ENCODE data around the gene DYNLL2.
"Not testable (repeated sequence)": the region's sequence is repeated elsewhere in the genome, so short reads cannot be mapped to it uniquely, and the experiment has no call there.

DYNLL2 gene

GRCh38 chr17:58082870-58083490 is at the start of gene DYNLL2:
Gene DYNLL2 (plus strand): TSS chr17:58083419. CDS start chr17:58087091, 3,672 bp downstream.
- DNase-seq = peak; percentile 97

- no peak for DNase-seq
Measured at GRCh38 chr17:58039975-58040374, 43.2 kb upstream of the DYNLL2 start.

DNA sequence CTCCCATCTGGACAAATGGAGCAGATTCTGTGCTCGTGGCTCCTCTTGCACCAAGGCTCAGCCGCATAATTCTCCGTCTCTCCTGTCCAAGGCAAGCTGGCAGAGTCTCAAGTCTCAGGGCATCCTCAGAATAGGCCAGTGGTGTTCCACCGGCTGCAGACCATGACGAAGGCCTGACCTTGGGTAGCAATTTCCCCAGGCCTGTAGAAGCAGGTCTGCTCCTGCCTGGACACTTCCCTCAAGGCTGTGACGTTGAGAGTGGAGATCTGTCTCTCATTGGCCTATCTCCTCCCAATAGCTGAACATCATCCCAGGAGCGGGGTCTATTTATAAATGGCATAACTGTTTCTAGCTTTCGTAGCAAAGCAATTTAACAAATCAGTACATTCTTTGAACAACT is 42.8 kb upstream of the DYNLL2 start:
- no peak for DNase-seq

DNA sequence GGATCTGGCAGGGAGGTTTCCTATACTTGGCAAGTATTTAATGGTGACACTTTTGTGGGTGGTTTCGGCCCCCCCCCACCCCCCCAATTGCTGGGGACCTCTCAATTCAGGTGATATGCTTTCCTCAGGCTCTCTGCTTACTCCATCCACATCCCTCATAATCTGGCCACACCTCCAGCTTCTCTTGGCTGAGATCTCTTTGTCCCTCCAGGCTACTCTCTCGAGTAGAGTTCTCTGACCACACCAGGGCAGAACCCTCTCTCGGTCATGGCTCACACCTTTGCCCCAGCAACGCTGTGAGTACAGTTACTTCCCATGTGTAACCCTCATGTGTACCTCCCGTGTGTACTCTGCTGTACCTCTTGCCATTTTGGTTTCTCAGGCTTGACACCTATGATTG is 42.1 kb upstream of the DYNLL2 start:
- DNase-seq = no peak

GRCh38 chr17:58043221-58044181 is 39.7 kb upstream of the DYNLL2 start:
- no peak for DNase-seq

GRCh38 chr17:58044256-58044655 is 39.0 kb upstream of the DYNLL2 start:
- not testable (repeated sequence) for DNase-seq

- peak; percentile 21 for DNase-seq
Measured at GRCh38 chr17:58046239-58047094, 36.8 kb upstream of the DYNLL2 start.

DNA sequence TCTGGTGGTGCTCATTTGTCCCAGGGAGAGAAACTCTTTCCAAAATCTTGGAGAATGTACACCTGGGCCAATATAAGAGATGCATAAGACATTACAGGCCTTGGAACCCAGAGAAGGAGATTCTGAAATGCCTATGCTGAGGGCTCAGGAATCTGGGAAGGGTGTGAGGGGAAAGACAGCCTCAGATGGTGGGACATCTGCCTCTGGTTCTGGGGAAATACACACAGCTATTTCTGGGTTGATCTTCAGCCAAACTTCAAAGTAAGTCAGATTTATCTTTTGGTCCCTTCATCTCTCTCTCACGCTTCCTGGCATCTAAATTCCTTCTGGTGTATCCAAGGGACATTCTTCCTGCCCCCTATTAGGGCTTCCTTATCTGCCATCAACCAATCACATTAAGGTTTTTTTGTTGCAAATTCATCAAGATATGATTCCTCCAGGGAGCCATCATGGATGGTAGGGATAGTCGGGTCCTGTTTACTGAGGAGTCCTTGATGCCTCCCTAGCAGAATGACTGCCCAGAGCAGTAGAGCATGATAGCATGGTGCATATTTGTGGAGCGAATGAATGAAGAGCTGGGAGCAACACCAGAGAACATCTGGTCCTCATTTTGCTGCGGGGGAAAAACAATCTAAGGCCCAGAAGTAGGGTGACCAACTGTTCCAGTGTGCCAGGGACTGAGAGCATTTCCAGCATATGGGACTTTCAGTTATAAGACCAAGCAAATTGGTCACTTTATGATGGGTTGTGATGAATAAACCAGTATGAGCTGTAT is 35.7 kb upstream of the DYNLL2 start:
- DNase-seq = peak; percentile 18

DNA sequence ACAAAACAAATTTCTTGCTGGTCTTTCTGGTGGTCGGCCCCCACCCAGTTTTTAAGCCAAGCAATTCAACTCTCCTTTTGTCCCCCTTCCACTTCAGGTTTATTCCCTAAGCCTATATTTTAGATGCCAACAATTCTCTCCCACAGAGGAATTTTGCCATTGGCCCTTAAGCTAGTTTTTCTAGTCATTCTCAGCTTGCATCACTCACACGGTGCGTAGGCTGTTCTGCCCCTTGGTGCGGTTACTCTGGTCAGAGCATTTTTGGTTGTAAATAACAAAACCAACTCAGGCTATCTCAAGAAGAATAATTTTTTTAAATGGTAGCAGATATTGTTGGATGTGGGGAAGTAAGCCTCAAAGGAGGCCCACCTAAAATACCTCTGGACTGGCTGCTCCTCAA is 33.7 kb upstream of the DYNLL2 start:
- no peak for DNase-seq

- DNase-seq = no peak
Measured at GRCh38 chr17:58050966-58051365, 32.3 kb upstream of the DYNLL2 start.

DNA sequence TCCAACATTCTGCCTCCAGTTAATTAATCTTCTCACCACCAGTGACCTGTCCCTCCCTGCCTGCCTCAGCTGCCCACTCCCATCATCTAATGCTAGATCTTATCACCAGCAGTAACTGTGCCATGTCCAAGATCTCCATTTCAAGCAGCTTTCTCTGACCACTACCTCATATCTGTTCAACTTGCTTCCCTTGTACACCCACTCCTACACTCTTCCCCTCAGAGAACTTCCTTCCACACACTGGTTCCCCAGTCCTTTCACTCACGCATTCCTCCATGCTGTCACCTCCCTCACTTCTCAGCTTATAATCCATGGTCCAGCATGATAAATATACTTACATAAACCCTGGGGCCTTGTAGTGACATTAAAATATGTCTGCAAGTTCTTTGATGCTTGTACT is 31.8 kb upstream of the DYNLL2 start:
- no peak for DNase-seq

DNA sequence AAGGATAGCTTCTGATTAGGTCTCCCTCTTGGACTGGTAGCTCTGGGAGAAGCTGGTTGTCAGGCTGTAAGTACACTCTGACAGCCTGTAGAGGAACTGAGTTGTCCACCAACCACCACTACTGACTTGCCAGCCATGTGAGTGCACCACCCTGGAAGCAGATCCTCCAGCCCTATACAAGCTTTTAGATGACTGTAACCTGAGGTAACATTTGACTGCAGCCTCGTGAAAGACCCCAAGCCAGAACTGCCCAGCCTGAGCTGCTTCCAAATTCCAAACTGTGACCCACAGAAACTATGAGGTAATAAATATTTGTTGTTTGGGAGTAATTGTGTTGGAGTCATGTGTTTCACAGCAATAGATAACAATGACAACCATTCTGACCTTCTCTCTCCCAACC is 30.8 kb upstream of the DYNLL2 start:
- no peak for DNase-seq

GRCh38 chr17:58052945-58053715 is 30.1 kb upstream of the DYNLL2 start:
- no peak for DNase-seq

DNA sequence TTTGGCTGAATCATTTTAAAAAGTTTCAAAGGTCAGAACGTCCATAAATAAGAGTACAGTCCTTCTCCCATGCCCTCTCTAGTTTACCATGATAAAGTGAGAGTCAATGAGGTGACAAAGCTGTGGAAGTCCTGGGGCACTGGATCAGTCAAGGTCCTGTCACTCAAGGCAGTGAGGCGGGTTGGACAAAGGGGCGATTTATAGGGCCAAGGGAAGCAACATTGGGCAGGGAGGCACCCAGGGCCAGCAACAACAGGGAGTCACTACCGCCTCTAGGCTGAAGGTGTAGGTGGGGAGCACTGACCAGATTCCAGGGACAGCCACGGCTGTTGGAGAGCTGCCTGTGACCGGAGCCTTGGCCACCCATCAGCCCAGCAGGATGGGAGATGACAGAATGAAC is 28.6 kb upstream of the DYNLL2 start:
- DNase-seq = no peak

DNA sequence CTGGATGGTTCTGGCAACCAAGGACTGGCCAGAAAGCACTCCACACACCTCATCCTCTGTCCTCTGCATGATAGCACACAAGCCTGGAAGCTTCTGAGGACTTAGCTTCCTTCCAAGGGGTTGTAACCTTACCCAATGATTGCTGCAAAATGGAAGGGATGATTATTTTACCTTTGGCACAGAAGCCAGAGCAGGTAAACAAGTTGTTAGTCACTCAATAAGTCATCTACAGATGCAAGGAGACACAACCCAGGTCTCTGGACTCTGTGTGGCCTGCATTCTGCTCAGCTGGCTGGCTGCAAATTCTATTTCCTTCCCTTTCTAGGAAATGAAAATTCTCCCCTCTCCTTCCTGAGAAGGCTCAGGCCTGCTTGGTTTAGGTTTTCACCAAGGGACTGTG is 26.7 kb upstream of the DYNLL2 start:
- no peak for DNase-seq

DNA sequence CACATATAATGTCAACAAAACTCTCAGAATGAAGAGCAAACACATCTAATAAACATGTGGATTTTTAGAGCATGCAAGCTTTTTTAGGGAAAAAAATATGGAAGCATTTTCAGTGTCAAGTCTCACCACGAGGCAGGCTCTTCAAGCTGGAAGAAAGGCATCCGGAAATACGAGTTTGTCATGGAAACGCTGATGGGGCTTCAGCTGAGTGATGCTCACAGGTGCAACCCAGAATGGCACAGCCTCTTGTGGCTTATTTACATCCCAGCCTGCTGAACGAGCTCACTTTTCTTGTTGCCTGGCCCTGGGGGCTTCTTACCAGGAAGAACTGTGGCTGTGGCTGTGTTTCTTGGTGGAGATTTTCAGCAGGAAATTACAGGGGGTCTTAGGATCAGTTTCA is 24.1 kb upstream of the DYNLL2 start:
- DNase-seq = no peak

DNA sequence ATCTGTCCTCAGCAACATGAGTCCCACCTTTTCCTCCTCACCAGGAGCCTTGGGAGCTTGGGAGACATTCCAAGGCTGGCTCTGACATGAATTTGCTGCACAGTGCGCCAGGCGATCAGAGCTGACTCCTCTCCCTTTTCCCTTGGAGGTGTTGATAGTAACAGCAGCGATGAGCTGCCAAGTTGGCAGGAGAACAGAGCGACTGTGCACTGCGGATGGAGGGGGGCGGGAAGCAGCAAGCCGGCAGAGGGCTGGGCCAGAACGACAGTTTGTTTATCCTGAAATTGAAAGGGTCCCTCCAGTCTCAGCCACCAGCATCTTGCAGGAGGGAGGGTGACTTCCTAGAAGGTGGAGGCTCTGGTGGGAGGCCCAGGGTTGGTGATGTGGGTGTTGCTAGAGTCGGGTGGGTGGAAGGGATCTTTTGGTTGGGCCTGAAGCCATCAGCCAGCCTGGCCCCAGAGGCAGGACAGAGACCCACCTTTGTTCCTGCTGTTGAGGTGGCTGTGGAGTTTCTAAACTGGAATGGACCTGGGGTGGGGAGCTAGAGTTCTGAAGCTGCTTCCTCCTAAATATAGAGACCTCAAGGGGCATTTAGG is 22.5 kb upstream of the DYNLL2 start:
- DNase-seq = peak; percentile 50

DNA sequence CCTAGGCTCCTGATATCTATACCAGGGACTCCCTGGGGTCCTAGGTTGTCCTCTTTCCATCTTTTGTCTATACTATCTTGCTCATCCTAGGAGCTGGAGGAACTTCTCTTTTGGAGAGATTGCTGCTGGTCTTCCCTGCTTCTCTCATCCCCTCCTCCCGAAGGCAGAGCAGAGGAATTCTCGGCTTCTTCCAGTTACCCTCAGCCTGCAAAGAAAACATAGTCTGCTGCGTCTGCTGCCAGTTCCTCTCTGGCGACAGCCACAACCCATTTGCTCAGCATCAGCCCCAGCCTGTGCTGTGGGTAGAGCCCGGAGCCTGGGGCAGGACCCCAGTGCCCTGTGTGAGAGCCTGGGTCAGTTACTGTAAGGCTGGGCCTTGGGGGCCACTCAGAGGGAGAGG is 21.5 kb upstream of the DYNLL2 start:
- no peak for DNase-seq

DNA sequence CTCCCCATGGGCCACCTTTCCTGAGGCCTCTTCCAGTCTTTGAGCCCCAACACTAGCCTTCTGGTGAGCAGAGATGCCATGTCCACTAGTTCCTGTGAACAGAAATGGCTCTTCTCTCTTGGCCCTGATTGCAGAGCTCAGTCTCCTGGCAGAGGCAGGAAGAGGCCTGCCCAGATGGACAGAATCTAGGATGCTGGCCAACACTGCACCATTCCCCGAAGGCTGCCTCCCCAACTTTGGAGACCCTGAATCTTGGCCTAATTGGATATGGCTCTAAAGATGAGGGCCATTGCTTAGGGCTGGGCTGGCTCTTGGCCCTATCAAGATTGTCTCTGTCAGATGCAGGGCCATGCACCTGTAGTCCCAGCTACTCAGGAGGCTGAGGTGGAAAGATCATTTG is 18.0 kb upstream of the DYNLL2 start:
- no peak for DNase-seq

DNA sequence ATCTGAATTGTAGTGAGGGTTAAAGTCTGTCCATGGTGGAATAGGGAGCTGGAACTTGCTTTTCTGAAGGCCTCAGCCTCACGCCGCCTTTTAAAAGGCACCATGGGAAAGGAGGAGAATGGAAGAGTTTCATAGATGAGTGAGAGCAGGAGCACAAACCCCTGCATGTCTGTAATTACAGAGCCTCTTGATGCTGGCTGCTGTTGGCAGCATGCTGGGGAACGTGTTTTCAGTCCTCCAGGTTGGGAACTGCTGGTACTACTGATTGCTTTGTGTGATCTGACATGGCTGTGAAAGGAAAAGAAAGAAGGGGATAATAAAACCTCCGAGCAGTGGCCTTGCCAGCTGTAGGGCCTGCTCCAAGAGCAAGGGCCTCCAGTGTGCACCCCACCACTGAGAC is 16.8 kb upstream of the DYNLL2 start:
- no peak for DNase-seq

- DNase-seq = no peak
Measured at GRCh38 chr17:58072862-58073261, 10.4 kb upstream of the DYNLL2 start.
